ENCODE results near the gene PREX1. TPM values are rescaled to one million over a fixed set of nuclear protein-coding genes. Genes with fewer than 3 reads are reported as not detected.

PREX1 gene
- total and polyA plus RNA-seq, 2 experiments from 2014 or later, result 2.4 to 10.3 TPM

DNA sequence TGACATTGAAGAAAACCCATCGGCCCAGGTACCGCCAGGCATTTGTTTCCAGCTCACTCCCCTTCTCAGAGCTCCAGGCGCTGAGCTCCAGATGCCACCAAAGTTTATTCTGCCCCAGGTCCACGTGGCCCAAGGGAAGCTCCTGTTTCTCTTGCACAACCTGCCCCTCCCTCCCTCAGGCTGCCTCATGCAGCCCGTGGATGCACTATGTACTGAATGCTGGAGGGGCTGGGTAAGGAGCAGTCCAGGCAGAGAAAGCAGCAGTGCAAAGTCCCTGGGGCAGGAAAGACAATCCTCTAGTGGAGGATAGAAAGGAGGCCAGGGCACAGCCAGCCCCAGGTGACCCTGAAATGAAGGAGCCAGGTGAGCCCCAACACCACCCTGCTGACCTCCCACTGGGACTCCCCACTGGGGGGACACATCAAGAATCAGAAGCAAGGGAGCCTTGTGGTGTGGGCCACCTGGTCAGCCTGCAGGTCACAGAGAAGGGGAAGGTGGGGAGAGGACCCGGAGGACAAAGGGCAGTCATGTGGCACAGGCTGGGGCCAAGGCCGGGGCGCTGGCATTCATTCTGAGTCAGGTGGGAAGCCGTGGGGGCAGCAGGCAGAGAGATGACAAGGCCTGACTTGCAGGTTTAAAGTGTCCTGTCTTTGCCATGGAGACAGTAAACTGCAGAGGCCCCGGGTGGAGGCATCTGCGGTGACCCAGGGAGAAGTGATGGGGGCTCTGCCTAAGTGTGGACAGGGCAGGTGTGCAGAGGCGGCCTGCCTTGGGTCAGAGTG, 230.1 kb downstream of the PREX1 start:
- no peaks in the 10 kb centered on the region for H3F3A ChIP-seq (replicated peaks; ENCODE audit: low read depth)
- no peak overlapping the region for H3K4me2 ChIP-seq
- Mint-ChIP-seq H3K4me3 (no peak overlapping the region), H3K27ac (no peak overlapping the region), H3K36me3 (ENCODE audit: low read depth) (no peaks in the 10 kb centered on the region), H3K27me3 (ENCODE audit: insufficient read depth, low read depth, poor library complexity) (peaks cover 6% of the 10 kb centered on the region), H3K9me3 (no peaks in the 10 kb centered on the region), H3K4me1 (peaks cover 10% of the 10 kb centered on the region)
- no peak for ATAC-seq
- TF ChIP-seq CREB1 (CRISPR knock-in tag; IDR thresholded peaks at IDR 0.05; ENCODE audit: low read depth) (no peak), ZNF114 (CRISPR knock-in tag; IDR thresholded peaks at IDR 0.05) (no peak), STAT1 (IDR thresholded peaks at IDR 0.05; ENCODE audit: unreplicated experiment) (no peak)
- TF ChIP-seq, protein P1, sequence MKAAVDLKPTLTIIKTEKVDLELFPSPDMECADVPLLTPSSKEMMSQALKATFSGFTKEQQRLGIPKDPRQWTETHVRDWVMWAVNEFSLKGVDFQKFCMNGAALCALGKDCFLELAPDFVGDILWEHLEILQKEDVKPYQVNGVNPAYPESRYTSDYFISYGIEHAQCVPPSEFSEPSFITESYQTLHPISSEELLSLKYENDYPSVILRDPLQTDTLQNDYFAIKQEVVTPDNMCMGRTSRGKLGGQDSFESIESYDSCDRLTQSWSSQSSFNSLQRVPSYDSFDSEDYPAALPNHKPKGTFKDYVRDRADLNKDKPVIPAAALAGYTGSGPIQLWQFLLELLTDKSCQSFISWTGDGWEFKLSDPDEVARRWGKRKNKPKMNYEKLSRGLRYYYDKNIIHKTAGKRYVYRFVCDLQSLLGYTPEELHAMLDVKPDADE (IDR thresholded peaks at IDR 0.05), result no peak
- TF ChIP-seq, protein P2, sequence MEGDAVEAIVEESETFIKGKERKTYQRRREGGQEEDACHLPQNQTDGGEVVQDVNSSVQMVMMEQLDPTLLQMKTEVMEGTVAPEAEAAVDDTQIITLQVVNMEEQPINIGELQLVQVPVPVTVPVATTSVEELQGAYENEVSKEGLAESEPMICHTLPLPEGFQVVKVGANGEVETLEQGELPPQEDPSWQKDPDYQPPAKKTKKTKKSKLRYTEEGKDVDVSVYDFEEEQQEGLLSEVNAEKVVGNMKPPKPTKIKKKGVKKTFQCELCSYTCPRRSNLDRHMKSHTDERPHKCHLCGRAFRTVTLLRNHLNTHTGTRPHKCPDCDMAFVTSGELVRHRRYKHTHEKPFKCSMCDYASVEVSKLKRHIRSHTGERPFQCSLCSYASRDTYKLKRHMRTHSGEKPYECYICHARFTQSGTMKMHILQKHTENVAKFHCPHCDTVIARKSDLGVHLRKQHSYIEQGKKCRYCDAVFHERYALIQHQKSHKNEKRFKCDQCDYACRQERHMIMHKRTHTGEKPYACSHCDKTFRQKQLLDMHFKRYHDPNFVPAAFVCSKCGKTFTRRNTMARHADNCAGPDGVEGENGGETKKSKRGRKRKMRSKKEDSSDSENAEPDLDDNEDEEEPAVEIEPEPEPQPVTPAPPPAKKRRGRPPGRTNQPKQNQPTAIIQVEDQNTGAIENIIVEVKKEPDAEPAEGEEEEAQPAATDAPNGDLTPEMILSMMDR (conservative IDR thresholded peaks at IDR 0.05; ENCODE audit: low read depth in 2 of 2), result no peak
- no peak overlapping the region for H3K27ac ChIP-seq (ENCODE audit: low read depth)
- no peak overlapping the region for H3K4me3 ChIP-seq
- no peaks in the 10 kb centered on the region for H3K27me3 ChIP-seq (ENCODE audit: insufficient read depth)
- no peak for DNase-seq (ENCODE audit: low spot score)
- no peak overlapping the region for H2AFZ ChIP-seq
- H3K9me2 ChIP-seq (ENCODE audit: insufficient read depth), result no peaks in the 10 kb centered on the region
- H3K36me3 ChIP-seq (ENCODE audit: insufficient read depth), result no peaks in the 10 kb centered on the region
- H4K20me1 ChIP-seq (replicated peaks; ENCODE audit: insufficient read depth), result no peaks in the 10 kb centered on the region
- H3K4me1 ChIP-seq (ENCODE audit: insufficient read depth), result no peaks in the 10 kb centered on the region
- H3K79me2 ChIP-seq (replicated peaks; ENCODE audit: insufficient read depth), result no peaks in the 10 kb centered on the region

DNA sequence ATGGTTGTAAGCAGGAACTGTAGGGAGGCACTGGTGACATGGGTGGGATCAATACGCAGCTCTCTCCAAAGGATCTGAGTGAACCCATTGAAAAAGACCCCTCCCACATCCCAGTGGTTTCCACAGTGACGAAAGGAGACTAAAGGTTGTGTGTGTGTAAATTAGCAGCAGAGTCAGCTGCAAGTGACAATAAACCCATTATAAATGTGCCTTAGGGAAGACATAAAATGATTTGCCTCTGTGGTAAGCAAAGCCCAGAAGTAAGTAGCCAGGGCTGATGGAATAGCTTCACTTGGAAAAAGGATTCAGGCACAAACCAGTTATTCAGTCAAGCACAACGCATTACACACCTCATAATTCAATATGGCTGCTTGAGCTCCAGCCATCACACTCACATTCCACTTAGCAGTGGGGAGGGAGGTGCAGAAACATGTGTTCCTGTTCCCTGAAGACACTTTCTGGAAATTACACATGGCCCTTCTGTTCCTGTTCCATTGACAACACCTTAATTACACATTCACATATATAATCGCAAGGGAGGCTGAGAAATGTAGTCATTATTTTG, 231.4 kb downstream of the PREX1 start:
- no peak overlapping the region for H3K27ac Mint-ChIP-seq
- H3K27ac ChIP-seq (ENCODE audit: low read depth), result no peak overlapping the region
- no peaks in the 10 kb centered on the region for H3K36me3 Mint-ChIP-seq (ENCODE audit: low read depth)
- ATAC-seq (no peak), DNase-seq (ENCODE audit: low spot score) (no peak)
- peaks cover 6% of the 10 kb centered on the region for H3K27me3 Mint-ChIP-seq (ENCODE audit: insufficient read depth, low read depth, poor library complexity)
- no peaks in the 10 kb centered on the region for H3K4me1 ChIP-seq (ENCODE audit: insufficient read depth)
- no peaks in the 10 kb centered on the region for H4K20me1 ChIP-seq (replicated peaks; ENCODE audit: insufficient read depth)
- no peak overlapping the region for H3K4me3 Mint-ChIP-seq
- no peaks in the 10 kb centered on the region for H3K27me3 ChIP-seq (ENCODE audit: insufficient read depth)
- H3K9me2 ChIP-seq (ENCODE audit: insufficient read depth), result no peaks in the 10 kb centered on the region
- H3K36me3 ChIP-seq (ENCODE audit: insufficient read depth), result no peaks in the 10 kb centered on the region
- H3K9me3 Mint-ChIP-seq, result no peaks in the 10 kb centered on the region
- H2AFZ ChIP-seq, result no peak overlapping the region
- no peak overlapping the region for H3K4me2 ChIP-seq
- peaks cover 9% of the 10 kb centered on the region for H3K4me1 Mint-ChIP-seq
- H3K4me3 ChIP-seq, result no peak overlapping the region
- no peaks in the 10 kb centered on the region for H3K79me2 ChIP-seq (replicated peaks; ENCODE audit: insufficient read depth)
- H3F3A ChIP-seq (replicated peaks; ENCODE audit: low read depth), result no peaks in the 10 kb centered on the region
- no peak for TF ChIP-seq POLR2AphosphoS5 (IDR thresholded peaks at IDR 0.05; ENCODE audit: low read depth)
- no peak for TF ChIP-seq CREB1 (CRISPR knock-in tag; IDR thresholded peaks at IDR 0.05; ENCODE audit: low read depth)
- TF ChIP-seq EZH2 (IDR thresholded peaks at IDR 0.05; ENCODE audit: low read depth, unreplicated experiment), result no peak
- TF ChIP-seq, protein P3, sequence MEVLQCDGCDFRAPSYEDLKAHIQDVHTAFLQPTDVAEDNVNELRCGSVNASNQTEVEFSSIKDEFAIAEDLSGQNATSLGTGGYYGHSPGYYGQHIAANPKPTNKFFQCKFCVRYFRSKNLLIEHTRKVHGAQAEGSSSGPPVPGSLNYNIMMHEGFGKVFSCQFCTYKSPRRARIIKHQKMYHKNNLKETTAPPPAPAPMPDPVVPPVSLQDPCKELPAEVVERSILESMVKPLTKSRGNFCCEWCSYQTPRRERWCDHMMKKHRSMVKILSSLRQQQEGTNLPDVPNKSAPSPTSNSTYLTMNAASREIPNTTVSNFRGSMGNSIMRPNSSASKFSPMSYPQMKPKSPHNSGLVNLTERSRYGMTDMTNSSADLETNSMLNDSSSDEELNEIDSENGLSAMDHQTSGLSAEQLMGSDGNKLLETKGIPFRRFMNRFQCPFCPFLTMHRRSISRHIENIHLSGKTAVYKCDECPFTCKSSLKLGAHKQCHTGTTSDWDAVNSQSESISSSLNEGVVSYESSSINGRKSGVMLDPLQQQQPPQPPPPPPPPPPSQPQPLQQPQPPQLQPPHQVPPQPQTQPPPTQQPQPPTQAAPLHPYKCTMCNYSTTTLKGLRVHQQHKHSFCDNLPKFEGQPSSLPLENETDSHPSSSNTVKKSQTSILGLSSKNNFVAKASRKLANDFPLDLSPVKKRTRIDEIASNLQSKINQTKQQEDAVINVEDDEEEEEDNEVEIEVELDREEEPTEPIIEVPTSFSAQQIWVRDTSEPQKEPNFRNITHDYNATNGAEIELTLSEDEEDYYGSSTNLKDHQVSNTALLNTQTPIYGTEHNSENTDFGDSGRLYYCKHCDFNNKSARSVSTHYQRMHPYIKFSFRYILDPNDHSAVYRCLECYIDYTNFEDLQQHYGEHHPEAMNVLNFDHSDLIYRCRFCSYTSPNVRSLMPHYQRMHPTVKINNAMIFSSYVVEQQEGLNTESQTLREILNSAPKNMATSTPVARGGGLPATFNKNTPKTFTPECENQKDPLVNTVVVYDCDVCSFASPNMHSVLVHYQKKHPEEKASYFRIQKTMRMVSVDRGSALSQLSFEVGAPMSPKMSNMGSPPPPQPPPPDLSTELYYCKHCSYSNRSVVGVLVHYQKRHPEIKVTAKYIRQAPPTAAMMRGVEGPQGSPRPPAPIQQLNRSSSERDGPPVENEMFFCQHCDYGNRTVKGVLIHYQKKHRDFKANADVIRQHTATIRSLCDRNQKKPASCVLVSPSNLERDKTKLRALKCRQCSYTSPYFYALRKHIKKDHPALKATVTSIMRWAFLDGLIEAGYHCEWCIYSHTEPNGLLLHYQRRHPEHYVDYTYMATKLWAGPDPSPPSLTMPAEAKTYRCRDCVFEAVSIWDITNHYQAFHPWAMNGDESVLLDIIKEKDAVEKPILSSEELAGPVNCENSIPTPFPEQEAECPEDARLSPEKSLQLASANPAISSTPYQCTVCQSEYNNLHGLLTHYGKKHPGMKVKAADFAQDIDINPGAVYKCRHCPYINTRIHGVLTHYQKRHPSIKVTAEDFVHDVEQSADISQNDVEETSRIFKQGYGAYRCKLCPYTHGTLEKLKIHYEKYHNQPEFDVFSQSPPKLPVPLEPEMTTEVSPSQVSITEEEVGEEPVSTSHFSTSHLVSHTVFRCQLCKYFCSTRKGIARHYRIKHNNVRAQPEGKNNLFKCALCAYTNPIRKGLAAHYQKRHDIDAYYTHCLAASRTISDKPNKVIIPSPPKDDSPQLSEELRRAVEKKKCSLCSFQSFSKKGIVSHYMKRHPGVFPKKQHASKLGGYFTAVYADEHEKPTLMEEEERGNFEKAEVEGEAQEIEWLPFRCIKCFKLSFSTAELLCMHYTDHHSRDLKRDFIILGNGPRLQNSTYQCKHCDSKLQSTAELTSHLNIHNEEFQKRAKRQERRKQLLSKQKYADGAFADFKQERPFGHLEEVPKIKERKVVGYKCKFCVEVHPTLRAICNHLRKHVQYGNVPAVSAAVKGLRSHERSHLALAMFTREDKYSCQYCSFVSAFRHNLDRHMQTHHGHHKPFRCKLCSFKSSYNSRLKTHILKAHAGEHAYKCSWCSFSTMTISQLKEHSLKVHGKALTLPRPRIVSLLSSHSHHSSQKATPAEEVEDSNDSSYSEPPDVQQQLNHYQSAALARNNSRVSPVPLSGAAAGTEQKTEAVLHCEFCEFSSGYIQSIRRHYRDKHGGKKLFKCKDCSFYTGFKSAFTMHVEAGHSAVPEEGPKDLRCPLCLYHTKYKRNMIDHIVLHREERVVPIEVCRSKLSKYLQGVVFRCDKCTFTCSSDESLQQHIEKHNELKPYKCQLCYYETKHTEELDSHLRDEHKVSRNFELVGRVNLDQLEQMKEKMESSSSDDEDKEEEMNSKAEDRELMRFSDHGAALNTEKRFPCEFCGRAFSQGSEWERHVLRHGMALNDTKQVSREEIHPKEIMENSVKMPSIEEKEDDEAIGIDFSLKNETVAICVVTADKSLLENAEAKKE (CRISPR knock-in tag; IDR thresholded peaks at IDR 0.05), result no peak
- TF ChIP-seq, protein P1 (IDR thresholded peaks at IDR 0.05), result no peak
- TF ChIP-seq ZNF331 (CRISPR knock-in tag; IDR thresholded peaks at IDR 0.05; ENCODE audit: low read depth), result no peak
